ENCODE data around the gene SEZ6. TPM values are rescaled to one million over a fixed set of nuclear protein-coding genes. Genes with fewer than 3 reads are reported as not detected.
A peak's percentile ranks its signal among the peaks of the same experiment; 100 is the strongest.

SEZ6 gene
- total and polyA plus RNA-seq, 7 donors = 0.04 TPM; not detected in 6

- no peaks in the 10 kb centered on the region for H3K4me1 ChIP-seq
- intact Hi-C loops (cut with DNase I) = no loop called here
- TF ChIP-seq CTCF (IDR thresholded peaks at IDR 0.05) = no peak
- peaks cover 2 to 35% (median 3%) of the 10 kb centered on the region in 3 donors for H3K27me3 ChIP-seq (ENCODE audit: insufficient read depth in 3 of 3, low read length in 2 of 3)
- 15 to 22% (median 17%) methylated on average over 3 of the region's 3 CpGs for WGBS, 3 donors
- no peaks in the 10 kb centered on the region for H3K36me3 ChIP-seq (ENCODE audit: insufficient read depth in 1 of 2, low read depth in 1 of 2)
- no peak for ATAC-seq
- H3K4me3 ChIP-seq = no peak overlapping the region
- DNase-seq = no peak
- no peaks in the 10 kb centered on the region for H3K9me3 ChIP-seq
- H3K27ac ChIP-seq = no peak overlapping the region
Measured at GRCh38 chr17:29010129-29010528, 4.3 kb upstream of the SEZ6 start.

GRCh38 chr17:29008591-29008990, 2.8 kb upstream of the SEZ6 start:
- WGBS, 3 donors = 68 to 76% (median 74%) methylated on average over 3 of the region's 3 CpGs

GRCh38 chr17:29007860-29008455, 2.1 kb upstream of the SEZ6 start:
- no peak for TF ChIP-seq CTCF (IDR thresholded peaks at IDR 0.05)
- Histone ChIP-seq H3K27ac (no peak overlapping the region), H3K27me3 (ENCODE audit: insufficient read depth in 3 of 3, low read length in 2 of 3) (peaks cover 2 to 54% (median 10%) of the 10 kb centered on the region in 3 donors), H3K4me1 (no peaks in the 10 kb centered on the region), H3K9me3 (no peaks in the 10 kb centered on the region), H3K4me3 (no peak overlapping the region), H3K36me3 (ENCODE audit: insufficient read depth in 1 of 2, low read depth in 1 of 2) (no peaks in the 10 kb centered on the region)
- intact Hi-C loops (cut with DNase I) = no loop called here
- ATAC-seq = peak in 1 of 4 donors; percentile 41
- WGBS, 3 donors = 29 to 48% (median 45%) methylated on average over 2 of the region's 2 CpGs
- no peak for DNase-seq

More at GRCh38 chr17:29008591-29008990, 2.8 kb upstream of the SEZ6 start:
- Histone ChIP-seq H3K27me3 (ENCODE audit: insufficient read depth in 3 of 3, low read length in 2 of 3) (peaks cover 2 to 49% (median 10%) of the 10 kb centered on the region in 3 donors), H3K27ac (no peak overlapping the region), H3K4me1 (no peaks in the 10 kb centered on the region), H3K9me3 (no peaks in the 10 kb centered on the region), H3K4me3 (no peak overlapping the region), H3K36me3 (ENCODE audit: insufficient read depth in 1 of 2, low read depth in 1 of 2) (no peaks in the 10 kb centered on the region)
- no peak for TF ChIP-seq CTCF (IDR thresholded peaks at IDR 0.05)
- ATAC-seq (no peak), DNase-seq (no peak)
- intact Hi-C loops (cut with DNase I) = no loop called here

GRCh38 chr17:29007456-29007855, 1.6 kb upstream of the SEZ6 start:
- no peak overlapping the region for H3K27ac ChIP-seq
- no peaks in the 10 kb centered on the region for H3K4me1 ChIP-seq
- peaks cover 2 to 54% (median 10%) of the 10 kb centered on the region in 3 donors for H3K27me3 ChIP-seq (ENCODE audit: insufficient read depth in 3 of 3, low read length in 2 of 3)
- H3K9me3 ChIP-seq = no peaks in the 10 kb centered on the region
- no peaks in the 10 kb centered on the region for H3K36me3 ChIP-seq (ENCODE audit: insufficient read depth in 1 of 2, low read depth in 1 of 2)
- no peak for ATAC-seq
- intact Hi-C loops (cut with DNase I) = no loop called here
- no peak overlapping the region for H3K4me3 ChIP-seq
- 5 to 10% (median 8%) methylated on average over 2 of the region's 2 CpGs for WGBS, 3 donors
- no peak for TF ChIP-seq CTCF (IDR thresholded peaks at IDR 0.05)
- DNase-seq = no peak
